ENCODE measurements around the gene UQCRH.

Gene UQCRH

GRCh38 chr1:46341222-46342083 is 38.0 kb downstream of the UQCRH start:
- no peak for DNase-seq (ENCODE audit: low read depth)
- H3K4me3 ChIP-seq (ENCODE audit: low read depth, low read length), result peak overlapping the region; percentile 95
- TF ChIP-seq, protein P1, sequence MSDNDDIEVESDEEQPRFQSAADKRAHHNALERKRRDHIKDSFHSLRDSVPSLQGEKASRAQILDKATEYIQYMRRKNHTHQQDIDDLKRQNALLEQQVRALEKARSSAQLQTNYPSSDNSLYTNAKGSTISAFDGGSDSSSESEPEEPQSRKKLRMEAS (IDR thresholded peaks at IDR 0.05; ENCODE audit: low read depth, low read length), result no peak
- TF ChIP-seq MYC (IDR thresholded peaks at IDR 0.05; ENCODE audit: low read depth, low read length) (no peak), POLR2A (IDR thresholded peaks at IDR 0.05; ENCODE audit: extremely low read depth, insufficient read length) (no peak)
- TF ChIP-seq, protein P2, sequence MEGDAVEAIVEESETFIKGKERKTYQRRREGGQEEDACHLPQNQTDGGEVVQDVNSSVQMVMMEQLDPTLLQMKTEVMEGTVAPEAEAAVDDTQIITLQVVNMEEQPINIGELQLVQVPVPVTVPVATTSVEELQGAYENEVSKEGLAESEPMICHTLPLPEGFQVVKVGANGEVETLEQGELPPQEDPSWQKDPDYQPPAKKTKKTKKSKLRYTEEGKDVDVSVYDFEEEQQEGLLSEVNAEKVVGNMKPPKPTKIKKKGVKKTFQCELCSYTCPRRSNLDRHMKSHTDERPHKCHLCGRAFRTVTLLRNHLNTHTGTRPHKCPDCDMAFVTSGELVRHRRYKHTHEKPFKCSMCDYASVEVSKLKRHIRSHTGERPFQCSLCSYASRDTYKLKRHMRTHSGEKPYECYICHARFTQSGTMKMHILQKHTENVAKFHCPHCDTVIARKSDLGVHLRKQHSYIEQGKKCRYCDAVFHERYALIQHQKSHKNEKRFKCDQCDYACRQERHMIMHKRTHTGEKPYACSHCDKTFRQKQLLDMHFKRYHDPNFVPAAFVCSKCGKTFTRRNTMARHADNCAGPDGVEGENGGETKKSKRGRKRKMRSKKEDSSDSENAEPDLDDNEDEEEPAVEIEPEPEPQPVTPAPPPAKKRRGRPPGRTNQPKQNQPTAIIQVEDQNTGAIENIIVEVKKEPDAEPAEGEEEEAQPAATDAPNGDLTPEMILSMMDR (IDR thresholded peaks at IDR 0.05; ENCODE audit: low read depth, low read length), result no peak

DNA sequence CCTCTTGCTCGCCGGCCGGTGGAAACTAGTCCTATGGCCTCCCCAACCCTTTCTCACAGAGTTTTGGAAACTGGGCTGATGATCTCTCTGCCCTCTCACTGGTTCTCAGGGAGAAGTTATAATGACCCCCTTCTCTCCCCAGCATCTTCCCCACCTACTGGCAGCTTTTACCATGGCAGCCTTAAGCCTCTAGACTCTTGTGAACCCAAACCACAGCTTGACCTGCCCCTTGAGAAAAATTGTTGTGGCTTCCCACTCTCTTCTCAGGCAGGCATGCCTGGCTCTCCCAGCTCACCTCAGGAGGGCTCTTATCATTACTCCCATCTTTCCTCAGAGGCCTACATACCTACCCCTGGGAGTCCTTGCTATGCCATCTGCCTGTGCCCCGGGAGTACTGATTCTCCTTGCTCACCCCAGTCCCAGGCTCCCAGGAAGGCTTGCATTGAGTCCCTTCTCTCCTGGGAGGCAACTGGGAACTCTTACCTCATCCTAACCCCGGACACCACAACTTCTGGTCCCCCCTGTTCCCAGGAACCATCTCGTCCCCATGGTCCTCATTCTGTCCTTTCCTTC is 38.7 kb downstream of the UQCRH start:
- H3K4me3 ChIP-seq (ENCODE audit: low read depth, low read length), result no peak overlapping the region
- TF ChIP-seq, protein P2 (IDR thresholded peaks at IDR 0.05; ENCODE audit: low read depth, low read length), result peak; percentile 20
- TF ChIP-seq, protein P1 (IDR thresholded peaks at IDR 0.05; ENCODE audit: low read depth, low read length), result no peak
- TF ChIP-seq POLR2A (IDR thresholded peaks at IDR 0.05; ENCODE audit: extremely low read depth, insufficient read length), result no peak
- TF ChIP-seq MYC (IDR thresholded peaks at IDR 0.05; ENCODE audit: low read depth, low read length), result no peak
- DNase-seq (ENCODE audit: low read depth), result peak; percentile 53

DNA sequence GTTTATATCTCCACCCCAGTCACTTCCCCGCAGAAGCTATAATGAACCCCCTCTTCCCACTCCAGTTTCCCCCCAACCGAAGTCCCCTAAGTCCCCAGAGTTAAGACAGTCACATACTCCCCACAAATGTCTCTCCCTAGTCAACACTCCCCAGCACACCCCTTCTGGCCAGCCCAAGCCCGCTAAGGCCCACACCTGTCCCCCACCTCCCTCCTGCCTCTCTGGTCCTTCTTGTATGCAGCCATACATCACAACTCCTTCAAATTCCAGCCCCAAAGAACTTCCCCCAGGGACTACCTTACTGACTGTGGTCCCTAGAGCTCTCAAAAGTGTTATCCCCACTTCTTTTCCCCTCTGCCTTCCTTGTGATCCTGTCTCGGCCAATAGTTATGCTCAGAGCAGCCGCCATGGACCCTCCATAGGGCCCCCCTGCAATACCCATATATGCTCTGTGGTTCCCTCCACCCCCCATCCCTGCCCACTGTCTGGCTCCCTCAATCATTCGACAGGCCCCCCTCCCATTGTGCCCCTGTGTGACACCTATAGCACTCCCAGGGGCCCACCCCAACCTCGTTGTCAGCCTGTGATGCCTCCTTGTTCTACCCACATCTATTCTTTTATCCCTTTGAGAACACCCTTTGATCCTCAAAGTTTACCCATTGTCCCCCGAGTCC is 39.3 kb downstream of the UQCRH start:
- no peak for TF ChIP-seq POLR2A (IDR thresholded peaks at IDR 0.05; ENCODE audit: extremely low read depth, insufficient read length)
- TF ChIP-seq, protein P1 (IDR thresholded peaks at IDR 0.05; ENCODE audit: low read depth, low read length), result no peak
- TF ChIP-seq MYC (IDR thresholded peaks at IDR 0.05; ENCODE audit: low read depth, low read length), result no peak
- TF ChIP-seq, protein P2 (IDR thresholded peaks at IDR 0.05; ENCODE audit: low read depth, low read length), result no peak
- no peak for DNase-seq (ENCODE audit: low read depth)
- no peak overlapping the region for H3K4me3 ChIP-seq (ENCODE audit: low read depth, low read length)

DNA sequence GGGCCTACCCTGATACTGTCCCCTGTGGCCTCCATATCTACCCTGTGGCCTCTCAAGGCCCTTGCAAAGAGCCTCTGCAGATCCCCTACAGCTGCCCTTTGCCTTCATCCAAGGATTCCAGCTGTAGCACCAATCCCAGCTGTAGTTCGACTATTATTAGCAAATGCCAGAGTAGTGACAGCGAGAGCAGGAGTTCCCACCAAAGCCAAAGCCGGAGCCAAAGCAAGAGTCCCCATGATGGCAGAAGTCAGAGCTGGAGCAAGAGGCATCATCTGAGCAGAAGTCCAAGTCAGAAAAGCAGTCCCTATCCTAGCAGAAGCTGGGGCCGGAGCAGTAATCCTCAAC is 39.8 kb downstream of the UQCRH start:
- TF ChIP-seq, protein P1 (IDR thresholded peaks at IDR 0.05; ENCODE audit: low read depth, low read length), result no peak
- TF ChIP-seq MYC (IDR thresholded peaks at IDR 0.05; ENCODE audit: low read depth, low read length) (no peak), POLR2A (IDR thresholded peaks at IDR 0.05; ENCODE audit: extremely low read depth, insufficient read length) (no peak)
- TF ChIP-seq, protein P2 (IDR thresholded peaks at IDR 0.05; ENCODE audit: low read depth, low read length), result no peak
- no peak for DNase-seq (ENCODE audit: low read depth)
- no peak overlapping the region for H3K4me3 ChIP-seq (ENCODE audit: low read depth, low read length)

GRCh38 chr1:46343705-46344104 is 40.2 kb downstream of the UQCRH start:
- no peak overlapping the region for H3K4me3 ChIP-seq (ENCODE audit: low read depth, low read length)
- no peak for DNase-seq (ENCODE audit: low read depth)
- TF ChIP-seq MYC (IDR thresholded peaks at IDR 0.05; ENCODE audit: low read depth, low read length) (no peak), POLR2A (IDR thresholded peaks at IDR 0.05; ENCODE audit: extremely low read depth, insufficient read length) (no peak)
- TF ChIP-seq, protein P1 (IDR thresholded peaks at IDR 0.05; ENCODE audit: low read depth, low read length), result no peak
- TF ChIP-seq, protein P2 (IDR thresholded peaks at IDR 0.05; ENCODE audit: low read depth, low read length), result no peak
